Keratinocyte (primary cell): ENCODE measurements around the gene APELA. TPM values are rescaled to one million over a fixed set of nuclear protein-coding genes. Genes with fewer than 3 reads are reported as not detected.

Source experiments
- DNase-seq: peaks from one replicate; pipeline ENCODE4 v3.0.0-alpha.2; 2011; ENCODE audit warnings: low read depth, missing footprints, low spot score
- FAIRE-seq: peaks from 2 replicates; lab custom pipeline; 2011; peaks lifted over from hg19 to GRCh38; lab: Jason Lieb, UNC
- H2AFZ ChIP-seq: 2 replicates; pipeline ENCODE4 v1.6.0; 2012; ENCODE audit warnings: low read length, control low read depth, inconsistent platforms; ENCODE audit not compliant: control insufficient read depth
- H3K27ac ChIP-seq: 2 replicates; pipeline ENCODE4 v1.5.1; 2011; ENCODE audit warnings: low read length; ENCODE audit not compliant: control insufficient read depth, insufficient read depth
- H3K27me3 ChIP-seq: 3 replicates; pipeline ENCODE4 v1.6.0; 2011; ENCODE audit warnings: low read length; ENCODE audit not compliant: control insufficient read depth, insufficient read depth; ENCODE audit errors: extremely low read depth
- H3K36me3 ChIP-seq, 2 experiments: 2 replicates in 1 of 2; 3 replicates in 1 of 2; pipeline ENCODE4 v1.5.1; 2011; ENCODE audit warnings: low read length in 2 of 2, mild to moderate bottlenecking in 1 of 2; ENCODE audit not compliant: control insufficient read depth in 2 of 2, insufficient read depth in 2 of 2; ENCODE audit errors: extremely low read depth in 1 of 2
- H3K4me1 ChIP-seq: 3 replicates; pipeline ENCODE4 v1.5.1; 2011; ENCODE audit warnings: low read length; ENCODE audit not compliant: control insufficient read depth, insufficient read depth; ENCODE audit errors: extremely low read depth
- H3K4me2 ChIP-seq: 3 replicates; pipeline ENCODE4 v1.6.0; 2011; ENCODE audit warnings: low read depth, low read length; ENCODE audit not compliant: control insufficient read depth, insufficient read depth; ENCODE audit errors: extremely low read depth
- H3K4me3 ChIP-seq, 3 experiments: fragments of 200-600 bp in 1 of 3; sonication (generic) in 1 of 3; 2 replicates in 2 of 3; 3 replicates in 1 of 3; pipeline ENCODE4 v1.5.1; 2011 to 2016; ENCODE audit warnings: low read length in 3 of 3, mild to moderate bottlenecking in 3 of 3, control low read depth in 2 of 3, inconsistent platforms in 1 of 3, low read depth in 1 of 3, mixed read lengths in 1 of 3, mixed run types in 1 of 3, moderate library complexity in 1 of 3; ENCODE audit not compliant: control insufficient read depth in 2 of 3, insufficient read depth in 2 of 3; ENCODE audit errors: extremely low read depth in 1 of 3
- H3K79me2 ChIP-seq: 2 replicates; pipeline ENCODE4 v1.6.0; 2012; ENCODE audit warnings: low read length; ENCODE audit not compliant: control insufficient read depth, insufficient read depth
- H3K9ac ChIP-seq: 3 replicates; pipeline ENCODE4 v1.6.0; 2011; ENCODE audit warnings: low read length; ENCODE audit not compliant: control insufficient read depth, insufficient read depth; ENCODE audit errors: extremely low read depth
- H3K9me1 ChIP-seq: 3 replicates; pipeline ENCODE4 v1.6.0; 2011; ENCODE audit warnings: low read length; ENCODE audit not compliant: control insufficient read depth, insufficient read depth; ENCODE audit errors: extremely low read depth
- H3K9me3 ChIP-seq: 2 replicates; pipeline ENCODE4 v1.5.1; 2012; ENCODE audit warnings: low read depth, low read length; ENCODE audit not compliant: control insufficient read depth
- H4K20me1 ChIP-seq: 3 replicates; pipeline ENCODE4 v1.6.0; 2011; ENCODE audit warnings: low read length; ENCODE audit not compliant: control insufficient read depth, insufficient read depth; ENCODE audit errors: extremely low read depth
- CTCF ChIP-seq, 3 experiments: IDR thresholded peaks in 1 of 3; conservative IDR thresholded peaks in 1 of 3; optimal IDR thresholded peaks in 1 of 3; 2 replicates in 2 of 3; 3 replicates in 1 of 3; pipeline versions ENCODE3 to v1.5.1; 2011; ENCODE audit warnings: low read length in 3 of 3, mild to moderate bottlenecking in 3 of 3, moderate library complexity in 2 of 3, control low read depth in 1 of 3, inconsistent platforms in 1 of 3; ENCODE audit not compliant: insufficient read depth in 2 of 3; ENCODE audit errors: extremely low read depth in 1 of 3
- EZH2 ChIP-seq: IDR thresholded peaks from one replicate; pipeline ENCODE4 v1.6.1; 2012; ENCODE audit warnings: inconsistent platforms, mild to moderate bottlenecking, low read length, moderate library complexity
- dilution Hi-C: fragments of 300-500 bp; cut with MboI; formaldehyde crosslinking; loops from one replicate; pipeline ENCODE4 v1.7.0; 2020; ENCODE audit warnings: low sequenced_read_pairs; ENCODE audit not compliant: extremely low pct_ligation_motif_present
- polyA plus RNA-seq, 5 experiments: library from polyadenylated mRNA; depleted of rRNA in 3 of 5; stranded (reverse) in 3 of 5; stranded (forward) in 1 of 5; unstranded in 1 of 5; fragments of >200 nt; gene quantifications; 1 replicate in 1 of 5; 2 replicates in 3 of 5; 3 replicates in 1 of 5; pipeline versions ENCODE4 v1.2.1 to v1.2.3, GENCODE V29; 2011 to 2012; ENCODE audit warnings: missing spikeins in 2 of 5, low read depth in 1 of 5, low replicate concordance in 1 of 5

The APELA gene
- polyA plus RNA-seq, 1 donor (not counting 4 experiments of a cell fraction or from before 2014, with no cell fraction given): not detected

- H2AFZ ChIP-seq: no peak overlapping the region
- dilution Hi-C loops: no loop called here
- H3K9me1 ChIP-seq: no peaks in the 10 kb centered on the region
- H3K4me3 ChIP-seq: no peak overlapping the region
- FAIRE-seq (no peak), DNase-seq (no peak)
- no peak overlapping the region for H3K27ac ChIP-seq
- TF ChIP-seq EZH2 (no peak), CTCF (optimal IDR thresholded peaks at IDR 0.05 in 1 of 3, IDR thresholded peaks at IDR 0.05 in 1 of 3, conservative IDR thresholded peaks at IDR 0.05 in 1 of 3; ENCODE audit: extremely low read depth in 1 of 3, insufficient read depth in 2 of 3, low read length in 3 of 3) (no peak)
- no peaks in the 10 kb centered on the region for H3K4me1 ChIP-seq
- H3K36me3 ChIP-seq: no peaks in the 10 kb centered on the region
- H3K27me3 ChIP-seq: no peaks in the 10 kb centered on the region
- H3K9ac ChIP-seq: no peak overlapping the region
- no peaks in the 10 kb centered on the region for H3K79me2 ChIP-seq
- H4K20me1 ChIP-seq: no peaks in the 10 kb centered on the region
- no peak overlapping the region for H3K4me2 ChIP-seq
- H3K9me3 ChIP-seq: no peaks in the 10 kb centered on the region
Measured at GRCh38 chr4:164880489-164881262, 3.7 kb downstream of the APELA start.

GRCh38 chr4:164888096-164888715 is 11.2 kb downstream of the APELA start:
- Histone ChIP-seq H3K9me1 (no peaks in the 10 kb centered on the region), H3K4me2 (no peak overlapping the region), H2AFZ (no peak overlapping the region), H3K27me3 (no peaks in the 10 kb centered on the region), H3K79me2 (no peaks in the 10 kb centered on the region), H3K9me3 (no peaks in the 10 kb centered on the region), H3K36me3 (no peaks in the 10 kb centered on the region), H3K4me3 (no peak overlapping the region), H3K27ac (no peak overlapping the region), H4K20me1 (no peaks in the 10 kb centered on the region), H3K9ac (no peak overlapping the region), H3K4me1 (no peaks in the 10 kb centered on the region)
- TF ChIP-seq EZH2: no peak
- TF ChIP-seq CTCF (optimal IDR thresholded peaks at IDR 0.05 in 1 of 3, IDR thresholded peaks at IDR 0.05 in 1 of 3, conservative IDR thresholded peaks at IDR 0.05 in 1 of 3; ENCODE audit: extremely low read depth in 1 of 3, insufficient read depth in 2 of 3, low read length in 3 of 3): no peak
- FAIRE-seq (no peak), DNase-seq (no peak)
- dilution Hi-C loops: no loop called here
